Measurements from ENCODE around the gene PGC.

PGC gene

DNA sequence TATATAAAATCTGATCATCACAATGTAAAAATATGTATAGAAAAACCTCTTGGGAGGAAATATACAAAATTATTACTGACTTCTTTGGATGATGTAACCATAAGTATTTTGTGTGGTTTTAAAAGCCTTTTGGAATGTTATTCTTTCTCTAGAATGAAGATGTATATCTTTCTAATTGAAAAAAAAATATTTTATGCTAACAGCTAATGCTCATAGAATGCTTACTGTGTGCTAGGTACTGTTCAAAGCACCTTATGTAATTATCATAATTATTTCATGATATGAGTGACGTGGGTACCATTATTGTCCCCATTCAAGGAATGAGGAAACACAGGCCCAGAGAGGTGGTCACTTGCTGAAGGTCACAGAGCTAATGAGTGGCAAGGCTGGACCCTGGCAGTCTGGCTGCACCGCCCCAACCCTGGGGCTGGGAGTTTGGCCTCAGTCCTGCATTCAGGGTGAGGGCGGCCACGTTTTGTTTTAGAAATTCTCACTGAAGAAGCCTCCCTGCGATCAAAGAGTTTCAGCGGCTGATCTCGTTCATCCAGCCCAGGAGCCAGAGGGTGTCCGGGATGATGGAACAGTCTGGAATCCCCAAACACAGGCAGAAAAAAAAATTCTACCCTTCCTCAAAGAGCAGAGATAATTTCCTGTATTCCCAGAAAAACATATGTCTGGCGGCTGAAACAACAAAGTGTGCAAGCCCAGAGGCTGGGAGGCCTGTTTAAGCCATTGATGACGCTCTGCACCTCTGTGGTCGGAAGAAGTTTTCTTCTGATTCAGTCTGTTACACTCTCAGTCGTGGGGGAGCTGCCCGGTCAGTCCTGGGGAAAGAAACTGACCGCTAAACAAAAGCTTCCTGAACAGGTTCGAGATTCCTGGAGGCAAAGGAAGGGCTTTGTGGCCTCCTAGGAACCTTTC, 49.1 kb downstream of the PGC start:
- DNase-seq (ENCODE audit: low read depth), result peak; percentile 98

- DNase-seq (ENCODE audit: low read depth), result no peak
These were observed 50.4 kb downstream of the PGC start for GRCh38 chr6:41696788-41697187.

DNA sequence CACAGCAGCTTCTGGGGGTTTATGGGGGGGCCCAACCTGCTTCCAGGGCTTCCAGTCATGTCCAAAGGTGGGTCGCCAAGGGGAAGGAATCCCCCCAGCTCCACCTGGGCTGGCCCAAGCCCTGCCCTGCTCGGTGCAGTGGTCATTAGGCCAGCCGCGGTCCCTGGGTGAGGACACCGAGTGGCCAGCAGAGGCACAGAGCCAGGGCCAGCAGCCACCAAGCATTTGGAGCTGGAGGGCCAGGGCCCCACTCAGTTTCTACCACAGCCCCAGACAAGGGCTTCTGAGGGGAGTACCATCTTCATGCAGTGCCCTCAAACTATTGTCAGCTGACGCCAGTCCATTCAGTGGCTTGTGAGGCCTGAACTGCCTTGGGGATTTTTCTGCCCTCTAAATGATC, 51.4 kb downstream of the PGC start:
- DNase-seq (ENCODE audit: low read depth), result no peak

- peak; percentile 55 for DNase-seq (ENCODE audit: low read depth)
These were observed 52.2 kb downstream of the PGC start for GRCh38 chr6:41694815-41695526.

DNA sequence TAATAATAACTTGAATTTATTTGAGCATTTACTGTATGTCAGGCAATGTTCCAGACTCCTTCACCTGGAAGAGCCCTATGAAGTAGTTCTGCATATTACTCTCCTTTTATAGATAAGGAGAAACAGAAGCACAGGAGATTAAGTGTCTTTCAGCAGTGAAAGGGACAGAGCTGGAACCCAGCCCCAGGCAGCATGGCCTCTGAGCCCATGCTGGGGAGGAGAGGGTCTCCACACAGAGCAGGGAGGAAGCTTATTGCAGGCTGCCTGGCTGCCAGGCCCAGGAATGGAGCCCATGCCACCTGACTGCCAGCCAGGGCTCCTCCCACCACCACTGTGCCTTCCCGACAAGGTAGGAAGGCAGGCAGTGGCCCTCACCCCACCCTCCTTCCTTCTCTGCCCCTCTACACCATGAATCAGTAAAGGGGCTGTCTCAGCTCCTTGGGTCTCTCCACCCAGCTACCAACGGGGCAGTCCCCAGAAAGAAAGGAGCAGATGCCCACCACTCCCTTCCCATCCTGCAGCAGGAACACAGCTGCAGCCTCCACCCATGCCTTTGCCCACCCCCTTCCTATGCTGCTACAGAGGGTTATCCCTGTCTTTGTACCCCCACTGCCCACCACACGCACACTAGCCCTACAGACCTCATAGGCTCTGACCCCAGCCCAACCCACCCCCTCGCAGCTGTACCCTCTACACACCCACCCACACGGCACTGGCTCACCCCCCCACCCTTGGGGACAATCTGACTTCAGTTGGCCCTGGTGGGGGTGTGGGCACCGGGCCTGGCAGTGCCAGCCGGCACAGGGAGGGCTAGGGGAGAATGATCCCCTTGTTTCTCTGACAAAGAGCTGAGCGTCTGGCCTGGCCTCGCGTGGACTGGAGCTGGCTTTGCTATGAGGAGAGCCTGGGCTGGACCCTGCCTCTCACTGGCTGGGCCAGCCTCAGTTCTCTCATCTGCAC, 53.6 kb downstream of the PGC start:
- no peak for DNase-seq (ENCODE audit: low read depth)

GRCh38 chr6:41692730-41693129, 54.5 kb downstream of the PGC start:
- no peak for DNase-seq (ENCODE audit: low read depth)

GRCh38 chr6:41692080-41692675, 55.0 kb downstream of the PGC start:
- no peak for DNase-seq (ENCODE audit: low read depth)

GRCh38 chr6:41691426-41692079, 55.6 kb downstream of the PGC start:
- DNase-seq (ENCODE audit: low read depth), result no peak

- DNase-seq (ENCODE audit: low read depth), result no peak
These were observed 56.5 kb downstream of the PGC start for GRCh38 chr6:41690541-41691330.

DNA sequence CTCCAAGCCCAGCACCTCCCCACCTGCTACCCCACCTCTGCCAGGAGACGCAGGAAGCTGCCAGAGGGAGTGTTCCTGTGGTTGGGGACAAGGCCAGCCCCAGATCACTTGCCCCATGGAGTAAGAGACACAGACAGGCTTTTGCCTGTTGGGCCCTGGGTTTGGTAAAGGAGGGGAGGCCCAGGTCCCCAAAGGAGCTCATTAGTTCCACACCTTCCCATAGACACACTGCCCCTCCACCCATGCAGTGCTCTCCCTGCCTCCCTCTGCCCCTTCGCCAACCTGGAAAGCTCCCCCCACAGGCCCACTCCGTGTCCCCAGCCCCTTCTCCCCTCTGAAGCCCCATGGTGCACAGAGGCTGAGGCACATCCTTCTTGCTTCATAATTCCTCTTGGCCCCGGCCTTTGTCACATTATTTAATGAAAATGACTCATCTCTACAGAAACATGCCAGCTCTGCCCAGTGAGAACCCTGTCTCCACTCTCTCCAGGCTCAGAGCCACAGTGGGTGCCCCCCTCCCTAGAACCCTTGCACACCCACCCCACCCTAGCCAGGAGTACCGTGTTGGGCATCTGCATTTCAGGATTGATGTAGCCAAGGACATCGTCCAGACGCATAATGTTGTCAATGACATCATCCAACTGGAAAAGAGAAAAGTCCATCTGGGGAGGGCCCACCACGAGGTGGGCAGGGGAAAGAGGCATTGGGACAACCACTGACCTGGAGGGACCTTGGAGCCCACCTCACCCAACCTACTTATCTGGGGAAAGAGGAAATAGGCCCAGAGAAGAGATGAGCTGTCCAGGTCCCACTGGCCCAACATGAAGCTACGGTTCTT, 57.8 kb downstream of the PGC start:
- peak; percentile 27 for DNase-seq (ENCODE audit: low read depth)

DNA sequence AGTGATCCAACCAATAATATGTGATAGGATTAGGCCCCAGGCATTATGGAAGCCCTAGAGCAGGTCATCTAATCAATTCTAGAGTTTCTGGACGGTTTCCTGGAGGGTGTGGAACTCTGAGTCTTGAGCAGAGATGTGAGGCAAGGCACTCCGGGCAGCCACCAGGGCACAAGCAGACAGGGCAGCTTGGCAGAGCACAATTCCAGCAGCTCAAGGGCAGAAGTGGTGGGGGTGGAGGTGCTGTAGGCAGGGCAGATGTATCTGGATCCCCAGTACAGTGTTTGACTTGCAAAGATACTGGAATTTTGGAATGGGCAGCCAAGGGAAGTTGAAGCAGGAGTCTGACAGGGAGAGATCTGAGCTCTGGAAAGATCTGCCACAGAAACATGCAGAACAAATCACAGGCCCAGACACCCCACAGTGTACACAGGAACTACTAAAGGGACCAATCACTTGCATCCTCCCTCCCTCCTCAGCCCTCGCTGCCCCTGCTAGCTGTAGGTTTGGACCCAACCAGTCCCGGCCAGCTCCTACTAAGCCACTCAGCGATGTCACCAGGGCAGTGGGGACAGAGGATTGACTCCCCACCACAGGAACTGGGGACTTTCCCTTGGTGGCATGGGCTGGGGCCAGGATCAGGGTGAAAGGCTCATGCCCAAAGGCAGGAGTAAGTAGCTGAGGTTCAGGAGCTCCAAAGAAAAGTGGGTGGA, 58.8 kb downstream of the PGC start:
- no peak for DNase-seq (ENCODE audit: low read depth)

GRCh38 chr6:41687501-41688175, 59.6 kb downstream of the PGC start:
- no peak for DNase-seq (ENCODE audit: low read depth)

All from iris pigment epithelial cell (primary cell).